H54 (cell line): ENCODE data around the gene EN2.

Experiments
- DNase-seq: peaks from one replicate; pipeline ENCODE4 v3.0.0; 2011; ENCODE audit warnings: low spot score, mixed read lengths; ENCODE audit not compliant: insufficient read length
- FAIRE-seq: peaks from 3 replicates; lab custom pipeline; 2011; peaks lifted over from hg19 to GRCh38; lab: Jason Lieb, UNC
- POLR2A ChIP-seq: IDR thresholded peaks from 2 replicates; pipeline ENCODE4 v1.6.1; 2011; ENCODE audit warnings: low read depth, mild to moderate bottlenecking, low read length

Gene EN2

GRCh38 chr7:155467846-155468784 is 10.2 kb downstream of the EN2 start:
- FAIRE-seq (no peak), DNase-seq (no peak)
- TF ChIP-seq POLR2A: no peak

GRCh38 chr7:155468785-155469148 is 10.8 kb downstream of the EN2 start:
- FAIRE-seq: no peak
- no peak for DNase-seq
- TF ChIP-seq POLR2A: no peak

- no peak for FAIRE-seq
- TF ChIP-seq POLR2A: no peak
Observed at GRCh38 chr7:155469311-155470185, 11.6 kb downstream of the EN2 start.

GRCh38 chr7:155470186-155470487 is 12.2 kb downstream of the EN2 start:
- FAIRE-seq: no peak
- TF ChIP-seq POLR2A: no peak
- DNase-seq: no peak

More at GRCh38 chr7:155469311-155470185, 11.6 kb downstream of the EN2 start:
- DNase-seq: no peak

- peak; percentile 57 for DNase-seq
- no peak for FAIRE-seq
- TF ChIP-seq POLR2A: no peak
Observed at GRCh38 chr7:155470686-155471638, 13.0 kb downstream of the EN2 start.

GRCh38 chr7:155471718-155472117 is 13.8 kb downstream of the EN2 start:
- no peak for FAIRE-seq
- no peak for TF ChIP-seq POLR2A
- no peak for DNase-seq

- TF ChIP-seq POLR2A: no peak
- no peak for DNase-seq
- no peak for FAIRE-seq
Observed at GRCh38 chr7:155477476-155477875, 19.5 kb downstream of the EN2 start.

GRCh38 chr7:155481764-155482163 is 23.8 kb downstream of the EN2 start:
- DNase-seq (no peak), FAIRE-seq (no peak)
- TF ChIP-seq POLR2A: no peak

GRCh38 chr7:155482511-155483183 is 24.7 kb downstream of the EN2 start:
- no peak for FAIRE-seq
- no peak for DNase-seq
- no peak for TF ChIP-seq POLR2A

GRCh38 chr7:155483245-155483644 is 25.3 kb downstream of the EN2 start:
- no peak for TF ChIP-seq POLR2A
- DNase-seq (no peak), FAIRE-seq (no peak)

GRCh38 chr7:155483868-155484325 is 26.0 kb downstream of the EN2 start:
- DNase-seq: no peak
- TF ChIP-seq POLR2A: no peak
- FAIRE-seq: no peak

GRCh38 chr7:155484483-155485399 is 26.8 kb downstream of the EN2 start:
- TF ChIP-seq POLR2A: no peak
- no peak for DNase-seq
- FAIRE-seq: no peak
